Thyroid gland (tissue), 4 donors: Measurements from ENCODE around the gene WDR86.

ENCODE experiments used
- POLR2A ChIP-seq, 2 donors: fragments of 450-650 bp; IDR thresholded peaks; one replicate each; pipeline ENCODE4 v1.6.1; 2017; ENCODE audit warnings: antibody characterized with exemption in 2 of 2, mild to moderate bottlenecking in 2 of 2, moderate library complexity in 1 of 2
- TF ChIP-seq, protein P1 (sequence below), 6 experiments: fragments of 200-600 bp in 3 of 6; fragments of 450-650 bp in 3 of 6; sonication (generic) in 3 of 6; IDR thresholded peaks; one replicate each; pipeline ENCODE4 v1.5.1; 2016 to 2019; ENCODE audit warnings: antibody characterized with exemption in 6 of 6, mild to moderate bottlenecking in 2 of 6, inconsistent platforms in 1 of 6, moderate library complexity in 1 of 6

DNA sequence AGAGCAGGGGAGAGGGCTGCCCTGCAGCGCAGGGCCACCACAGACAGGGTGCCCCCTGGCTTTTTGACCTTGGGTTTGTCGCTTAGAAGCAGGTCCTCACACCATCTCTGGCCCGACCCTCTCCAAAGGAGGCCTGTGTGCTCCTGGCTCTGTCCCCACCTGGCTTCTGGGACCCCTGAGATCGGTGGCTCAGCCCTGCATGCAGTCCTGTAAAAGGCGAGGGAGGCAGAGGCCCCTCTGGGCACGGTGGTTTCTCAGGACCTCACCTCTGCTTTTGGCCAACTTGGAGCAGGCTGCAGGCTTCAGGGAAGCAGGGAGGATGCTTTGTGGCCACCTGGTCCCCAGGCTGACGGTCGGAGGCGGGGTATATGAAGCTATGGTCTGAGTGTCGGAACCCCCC is 21.4 kb downstream of the WDR86 start:
- TF ChIP-seq POLR2A (IDR thresholded peaks at IDR 0.05): no peak
- TF ChIP-seq, protein P1, sequence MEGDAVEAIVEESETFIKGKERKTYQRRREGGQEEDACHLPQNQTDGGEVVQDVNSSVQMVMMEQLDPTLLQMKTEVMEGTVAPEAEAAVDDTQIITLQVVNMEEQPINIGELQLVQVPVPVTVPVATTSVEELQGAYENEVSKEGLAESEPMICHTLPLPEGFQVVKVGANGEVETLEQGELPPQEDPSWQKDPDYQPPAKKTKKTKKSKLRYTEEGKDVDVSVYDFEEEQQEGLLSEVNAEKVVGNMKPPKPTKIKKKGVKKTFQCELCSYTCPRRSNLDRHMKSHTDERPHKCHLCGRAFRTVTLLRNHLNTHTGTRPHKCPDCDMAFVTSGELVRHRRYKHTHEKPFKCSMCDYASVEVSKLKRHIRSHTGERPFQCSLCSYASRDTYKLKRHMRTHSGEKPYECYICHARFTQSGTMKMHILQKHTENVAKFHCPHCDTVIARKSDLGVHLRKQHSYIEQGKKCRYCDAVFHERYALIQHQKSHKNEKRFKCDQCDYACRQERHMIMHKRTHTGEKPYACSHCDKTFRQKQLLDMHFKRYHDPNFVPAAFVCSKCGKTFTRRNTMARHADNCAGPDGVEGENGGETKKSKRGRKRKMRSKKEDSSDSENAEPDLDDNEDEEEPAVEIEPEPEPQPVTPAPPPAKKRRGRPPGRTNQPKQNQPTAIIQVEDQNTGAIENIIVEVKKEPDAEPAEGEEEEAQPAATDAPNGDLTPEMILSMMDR (IDR thresholded peaks at IDR 0.05): no peak
